GM21717 (cell line): ENCODE data around the gene OR10G8.
"Not testable (repeated sequence)": the region's sequence is repeated elsewhere in the genome, so short reads cannot be mapped to it uniquely, and the experiment has no call there.

Source experiments
- ATAC-seq: cut with Tn5 transposase; IDR thresholded peaks from one replicate; pipeline ENCODE4 v1.9.1; 2021; ENCODE audit warnings: mild to moderate bottlenecking, moderate library complexity; ENCODE audit not compliant: unreplicated experiment

The OR10G8 gene, protein sequence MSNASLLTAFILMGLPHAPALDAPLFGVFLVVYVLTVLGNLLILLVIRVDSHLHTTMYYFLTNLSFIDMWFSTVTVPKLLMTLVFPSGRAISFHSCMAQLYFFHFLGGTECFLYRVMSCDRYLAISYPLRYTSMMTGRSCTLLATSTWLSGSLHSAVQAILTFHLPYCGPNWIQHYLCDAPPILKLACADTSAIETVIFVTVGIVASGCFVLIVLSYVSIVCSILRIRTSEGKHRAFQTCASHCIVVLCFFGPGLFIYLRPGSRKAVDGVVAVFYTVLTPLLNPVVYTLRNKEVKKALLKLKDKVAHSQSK

DNA sequence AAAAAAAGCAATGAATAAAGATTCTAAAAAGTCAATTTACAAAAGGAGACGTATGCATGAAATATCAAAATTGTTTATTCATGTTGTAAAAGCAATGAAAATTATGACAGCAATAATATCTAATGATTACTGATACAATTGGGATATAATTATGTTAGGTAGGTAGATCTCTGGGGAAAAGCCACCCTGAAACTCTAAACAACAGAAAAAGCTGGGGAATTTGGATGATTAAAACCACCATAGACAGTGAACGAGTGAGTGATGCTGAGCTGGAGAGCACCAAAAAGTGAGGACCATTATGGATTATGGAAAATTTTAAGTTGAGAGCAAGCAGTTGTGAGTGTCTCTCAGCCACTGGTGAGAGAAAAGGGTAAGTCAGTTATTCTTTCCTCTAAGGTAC, at the start of gene OR10G8:
OR10G8 (plus strand) TSS at position 301 of the 400 bp plus-strand sequence. CDS start 2,825 bp downstream, outside the sequence.
- no peak for ATAC-seq

DNA sequence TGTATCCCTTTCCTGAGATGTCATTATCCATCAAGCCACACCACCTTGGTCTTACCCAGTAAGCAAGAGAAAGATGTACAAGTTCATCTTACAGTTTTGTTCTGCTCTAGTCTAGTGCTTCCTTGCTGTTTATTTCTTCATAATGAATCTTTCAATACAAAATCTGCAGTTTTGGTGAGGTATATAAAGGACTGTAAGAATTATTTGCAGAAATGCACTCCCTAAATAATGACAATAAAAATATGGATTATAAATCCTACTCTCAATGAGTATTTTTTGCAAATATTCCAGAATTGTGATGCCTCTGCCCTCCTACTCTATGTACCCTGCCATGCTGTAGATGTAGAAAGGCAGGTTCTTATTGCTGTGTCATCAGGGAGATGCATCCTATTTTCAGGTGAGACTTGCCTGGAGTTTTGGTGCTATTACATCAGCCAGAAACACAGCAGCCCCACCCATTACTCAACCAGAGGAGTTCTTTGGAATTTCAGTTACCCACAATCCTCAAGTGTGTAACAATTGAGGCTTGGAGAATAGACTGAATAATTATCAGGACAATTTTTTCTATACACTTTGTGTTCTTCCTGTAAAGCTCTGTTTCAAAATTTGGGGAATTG, 48.8 kb upstream of the OR10G8 start, which contains the start of gene OR10S1:
OR10S1 (minus strand) TSS at position 51 of the 617 bp plus-strand sequence. CDS start 117 bp downstream, outside the sequence.
- no peak for ATAC-seq

DNA sequence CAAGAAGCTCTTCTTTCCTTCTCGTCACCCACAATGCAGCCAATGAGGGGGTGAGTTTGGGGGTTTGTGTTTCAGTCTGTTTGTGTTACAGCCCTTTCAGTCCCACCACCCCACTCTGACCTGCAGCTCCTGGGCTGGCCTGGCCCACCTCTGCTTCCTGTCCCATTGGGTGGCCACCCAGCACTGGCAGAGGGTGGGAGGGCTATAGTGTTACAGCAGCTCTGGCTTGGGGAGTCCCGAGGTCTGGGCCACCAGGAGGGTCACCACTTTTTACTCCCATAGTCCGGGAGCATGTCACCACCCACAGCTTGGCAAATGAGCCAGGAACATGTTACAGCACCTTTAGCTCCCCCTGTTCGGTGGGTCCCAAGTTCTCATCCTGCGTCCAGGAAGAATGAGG, 47.3 kb upstream of the OR10G8 start:
- no peak for ATAC-seq

DNA sequence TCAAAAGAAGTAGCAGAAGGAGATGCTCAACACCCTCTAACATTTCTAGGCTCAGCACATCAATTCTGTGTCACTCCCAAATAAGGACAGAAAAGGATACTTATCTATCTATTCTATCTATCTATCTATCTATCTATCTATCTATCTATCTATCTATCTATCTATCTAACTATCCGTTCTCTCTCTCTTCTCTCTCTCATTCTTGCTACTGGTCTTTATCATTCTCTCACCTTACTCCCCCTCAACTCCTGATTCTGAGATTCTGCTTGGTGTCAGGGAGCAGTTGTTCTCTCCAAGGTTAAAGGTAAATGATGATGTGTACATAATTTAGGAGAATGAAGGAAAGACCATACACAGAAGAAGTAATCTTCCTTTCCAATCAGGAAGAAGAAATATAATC, 31.5 kb upstream of the OR10G8 start, which contains the start of gene OR10G6:
OR10G6 (minus strand) TSS at position 43 of the 400 bp plus-strand sequence; CDS start at position 43, 0 bp downstream.
- ATAC-seq, result no peak

DNA sequence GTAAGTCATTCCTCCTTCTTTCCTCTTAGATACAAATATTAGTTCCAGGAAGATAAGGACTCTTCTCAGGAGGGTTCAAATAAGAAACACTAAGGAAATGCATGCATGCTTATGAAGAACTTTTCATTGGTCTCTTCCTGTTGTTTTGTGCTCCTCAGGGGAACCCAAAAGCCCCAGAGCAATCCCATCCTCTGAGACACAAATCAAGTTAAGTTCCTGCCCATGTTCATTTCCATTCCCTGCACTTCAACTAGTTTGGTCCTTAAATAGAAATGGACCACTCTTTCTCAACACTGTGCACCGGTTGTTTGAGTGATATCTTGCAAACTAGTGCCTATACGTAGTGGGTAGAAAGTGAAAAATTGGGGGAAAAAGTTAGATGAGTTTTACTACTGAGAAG, 13.9 kb upstream of the OR10G8 start, which contains the start of gene OR10G4:
OR10G4 (plus strand) TSS at position 301 of the 400 bp plus-strand sequence. CDS start 2,578 bp downstream, outside the sequence.
- ATAC-seq, result no peak

DNA sequence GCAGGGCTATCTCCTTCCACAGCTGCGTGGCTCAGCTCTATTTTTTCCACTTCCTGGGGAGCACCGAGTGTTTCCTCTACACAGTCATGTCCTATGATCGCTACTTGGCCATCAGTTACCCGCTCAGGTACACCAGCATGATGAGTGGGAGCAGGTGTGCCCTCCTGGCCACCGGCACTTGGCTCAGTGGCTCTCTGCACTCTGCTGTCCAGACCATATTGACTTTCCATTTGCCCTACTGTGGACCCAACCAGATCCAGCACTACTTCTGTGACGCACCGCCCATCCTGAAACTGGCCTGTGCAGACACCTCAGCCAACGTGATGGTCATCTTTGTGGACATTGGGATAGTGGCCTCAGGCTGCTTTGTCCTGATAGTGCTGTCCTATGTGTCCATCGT, 10.8 kb upstream of the OR10G8 start:
- not testable (repeated sequence) for ATAC-seq

DNA sequence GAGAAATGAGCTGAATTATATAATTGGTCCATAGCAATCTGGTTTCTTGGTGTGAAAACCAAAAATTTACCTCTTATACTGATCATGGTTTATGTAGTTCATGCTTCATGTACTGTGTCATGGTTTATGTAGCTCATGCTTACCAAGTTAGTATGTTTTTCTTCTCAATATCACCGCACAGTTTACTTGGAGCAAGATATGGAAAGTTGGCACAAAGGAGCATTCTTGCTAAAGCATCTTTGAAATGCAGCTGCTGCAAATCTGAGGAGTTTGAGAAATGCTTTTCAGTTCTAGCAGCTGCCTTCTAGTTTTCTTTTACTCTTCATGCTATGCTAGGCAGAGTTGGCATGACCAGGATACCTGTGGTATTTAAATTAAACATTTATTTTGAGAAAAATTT, 10.1 kb downstream of the OR10G8 start:
- ATAC-seq, result no peak

DNA sequence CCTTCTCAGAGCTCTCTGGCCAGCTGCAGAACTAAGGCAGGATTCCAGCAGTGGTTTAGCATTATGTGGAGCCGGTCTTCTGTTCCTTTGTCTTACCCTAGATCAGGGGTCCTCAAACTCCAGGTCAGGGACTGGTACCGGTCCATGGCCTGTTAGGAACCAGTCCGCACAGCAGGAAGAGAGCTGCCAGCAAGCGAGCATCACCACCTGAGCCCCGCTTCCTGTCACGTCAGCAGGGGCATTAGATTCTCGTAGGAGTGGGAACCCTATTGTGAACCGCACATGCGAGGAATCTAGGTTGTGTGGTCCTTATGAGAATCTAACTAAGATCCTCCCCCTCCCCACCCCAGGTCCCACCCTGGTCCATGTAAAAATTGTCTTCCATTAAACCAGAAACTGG, 13.0 kb downstream of the OR10G8 start:
- no peak for ATAC-seq

DNA sequence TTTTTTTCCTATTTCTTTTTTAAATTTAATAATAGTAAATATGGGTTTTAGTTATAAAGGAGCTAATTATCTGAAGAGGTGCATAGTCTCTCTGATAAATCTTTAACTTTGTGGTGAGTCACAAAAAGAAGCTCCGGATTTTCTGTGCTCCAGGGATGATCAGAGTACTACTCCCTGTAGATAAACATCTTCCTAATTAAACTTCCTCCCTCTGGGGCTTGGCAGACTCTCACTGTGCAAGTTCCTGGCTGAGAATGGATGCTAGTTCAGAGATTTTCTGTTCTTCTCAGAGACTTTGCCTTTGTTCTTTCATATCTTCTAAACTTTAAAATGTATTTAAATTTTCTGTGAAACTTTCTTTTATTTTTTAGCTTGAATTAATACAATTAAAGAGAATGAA, 14.7 kb downstream of the OR10G8 start, which contains the start of gene OR10G7:
OR10G7 (minus strand) TSS at position 72 of the 400 bp plus-strand sequence. CDS start 2,324 bp downstream, outside the sequence.
- no peak for ATAC-seq

DNA sequence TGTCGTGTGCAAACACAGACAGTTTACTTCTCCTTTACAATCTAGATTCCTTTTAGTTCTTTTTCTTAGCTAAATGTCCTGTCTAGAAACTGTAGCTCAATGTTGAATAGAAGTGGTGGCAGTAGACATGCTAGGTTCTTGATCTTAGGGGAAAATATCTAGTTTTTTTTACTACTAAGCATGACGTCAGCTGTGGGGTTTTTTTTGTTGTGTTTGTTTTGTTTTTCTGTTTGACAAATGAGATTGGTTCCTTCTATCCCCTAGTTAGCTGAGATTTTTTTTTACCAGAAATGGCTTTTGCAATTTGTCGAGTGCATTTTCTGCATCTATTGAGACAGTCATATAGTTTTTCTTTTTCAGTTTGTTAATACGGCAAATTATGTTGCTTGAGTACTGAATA, 16.8 kb downstream of the OR10G8 start:
- no peak for ATAC-seq

DNA sequence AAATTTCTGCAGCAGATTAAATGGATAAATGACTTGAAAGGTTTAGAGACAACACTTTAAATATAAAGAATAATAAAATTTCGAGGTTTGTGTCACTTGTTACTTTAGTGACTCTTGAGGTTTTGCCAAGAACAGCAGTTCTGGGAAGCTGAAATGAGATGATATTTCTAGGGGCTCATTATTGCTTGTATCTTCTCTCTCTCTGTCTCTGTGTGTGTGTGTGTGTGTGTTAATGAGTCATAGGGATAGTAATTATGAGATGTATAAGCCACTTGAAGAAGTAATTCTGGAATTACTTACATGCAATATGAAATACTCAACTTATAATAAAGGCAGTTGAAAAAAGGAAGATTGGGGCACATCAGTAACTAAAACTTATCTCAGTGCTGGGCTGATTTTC, 24.1 kb downstream of the OR10G8 start:
- no peak for ATAC-seq

DNA sequence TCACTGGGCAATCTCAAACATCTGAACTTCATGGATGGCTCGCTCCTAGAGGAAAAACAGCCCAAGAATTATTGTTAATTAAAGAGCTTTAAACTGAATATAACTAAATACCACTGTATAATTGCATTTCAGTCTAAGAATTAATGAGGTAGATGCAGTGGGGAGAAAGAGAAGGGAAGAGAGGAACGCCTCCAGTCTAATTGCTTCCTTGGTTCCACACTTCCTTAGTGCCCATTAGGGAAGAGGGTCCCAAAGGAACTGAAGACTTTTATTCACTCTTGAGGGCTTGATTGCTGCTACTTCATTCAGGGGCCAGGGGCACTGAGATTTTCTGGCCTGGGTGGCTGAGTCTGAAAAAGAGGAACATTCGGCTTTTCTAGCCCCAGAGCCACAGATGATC, 26.4 kb downstream of the OR10G8 start:
- no peak for ATAC-seq

DNA sequence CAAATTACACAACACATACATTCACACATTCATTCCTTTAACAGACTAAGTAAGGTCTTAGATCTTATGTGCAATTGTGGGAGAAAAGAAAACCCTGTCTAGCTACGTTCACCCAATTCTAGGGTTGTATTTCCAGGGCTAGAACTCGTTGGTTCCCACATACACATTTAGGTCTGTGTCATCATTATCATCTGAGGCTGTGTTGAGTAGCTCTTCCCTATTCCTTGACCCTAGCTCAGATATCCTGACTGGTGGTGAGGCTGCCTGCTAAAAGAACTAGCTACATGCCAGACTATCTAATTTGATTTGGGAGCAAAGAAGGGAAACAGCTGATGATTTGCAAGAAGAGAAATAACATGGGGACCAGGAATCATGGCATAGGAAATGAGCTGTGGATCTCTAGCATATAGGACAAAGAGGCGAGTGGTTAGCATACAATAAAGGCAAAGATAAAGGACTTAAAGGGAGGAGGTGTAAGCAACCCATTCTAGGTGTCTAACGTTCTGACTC, 42.1 kb downstream of the OR10G8 start:
- no peak for ATAC-seq

DNA sequence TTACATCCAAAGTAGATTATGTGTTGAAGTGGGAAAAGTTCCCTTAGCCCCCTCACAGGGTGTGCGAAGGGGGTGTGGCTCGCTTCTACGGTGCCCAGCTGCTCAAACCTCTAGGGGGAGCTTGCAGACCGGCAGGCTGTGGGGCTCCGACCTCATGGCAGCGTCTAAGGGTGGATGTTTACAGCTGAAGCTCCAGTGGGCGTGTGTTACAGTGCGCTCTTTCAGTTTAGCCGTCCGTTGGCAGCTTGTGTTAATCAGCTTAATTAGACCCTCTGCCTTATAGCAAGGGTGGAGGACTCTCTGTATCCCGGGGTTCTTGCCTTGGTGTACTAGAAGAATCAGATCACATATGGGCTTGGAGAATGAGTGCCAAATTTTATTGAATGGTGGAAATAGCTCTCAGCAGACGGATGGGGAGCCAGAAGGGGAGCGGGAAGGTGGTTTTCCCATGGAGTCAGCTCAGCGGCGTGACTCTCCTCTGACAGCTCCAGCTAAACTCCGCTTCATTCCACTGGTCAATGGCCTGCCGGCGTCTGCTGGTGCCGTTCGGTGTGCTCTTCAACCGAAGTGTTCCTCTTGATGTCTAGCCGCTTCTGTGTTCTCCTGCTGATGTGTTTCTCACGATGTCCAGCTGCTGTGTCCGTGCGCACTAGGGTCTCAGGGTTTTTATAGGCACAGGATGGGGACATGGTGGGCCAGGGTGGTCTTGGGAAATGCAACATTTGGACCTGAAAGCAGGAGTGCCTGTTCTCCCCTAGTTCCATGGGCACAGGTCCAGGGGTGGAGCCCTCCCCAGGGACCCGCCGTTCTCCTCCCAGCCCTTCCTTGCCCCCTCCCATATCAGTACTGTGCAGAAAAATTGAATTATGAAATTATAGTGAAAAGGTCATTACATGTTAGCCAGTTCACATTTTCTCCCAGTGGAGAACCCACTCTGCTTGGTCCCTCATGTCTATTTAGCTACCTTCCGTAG, 43.1 kb downstream of the OR10G8 start:
- peak; percentile 62 for ATAC-seq

DNA sequence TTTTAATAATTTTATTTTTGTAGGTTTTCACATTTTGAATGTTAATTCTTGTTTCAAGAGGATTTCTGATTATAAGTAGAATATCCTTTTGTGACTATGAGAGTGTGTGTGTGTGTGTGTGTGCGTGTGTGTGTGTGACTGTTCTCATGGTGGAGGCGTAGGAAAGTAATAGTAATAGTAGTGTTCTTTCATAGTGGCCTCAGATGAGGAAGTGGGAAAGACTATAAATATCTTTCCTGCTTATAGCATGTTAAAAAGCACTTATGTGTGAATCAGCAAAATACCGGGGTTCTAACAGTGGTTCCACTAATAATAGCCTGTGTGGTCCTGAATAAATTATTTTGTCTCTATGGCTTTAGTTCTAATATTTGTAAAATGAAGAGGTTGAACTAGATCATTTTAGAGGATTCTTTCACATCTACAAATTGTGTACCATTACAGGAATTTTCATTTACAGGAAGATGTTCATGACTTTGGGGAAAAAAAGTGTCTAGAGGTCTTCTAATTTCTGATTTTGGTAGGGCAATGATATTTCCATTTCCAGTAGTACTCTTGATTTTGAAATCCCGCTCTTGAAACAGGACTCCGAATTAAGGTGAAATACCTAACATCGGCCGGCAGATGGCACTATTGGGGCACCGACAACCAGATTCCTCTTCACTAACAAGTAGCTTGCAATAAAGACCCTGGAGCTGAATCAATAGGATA, 44.5 kb downstream of the OR10G8 start:
- ATAC-seq, result peak; percentile 96

DNA sequence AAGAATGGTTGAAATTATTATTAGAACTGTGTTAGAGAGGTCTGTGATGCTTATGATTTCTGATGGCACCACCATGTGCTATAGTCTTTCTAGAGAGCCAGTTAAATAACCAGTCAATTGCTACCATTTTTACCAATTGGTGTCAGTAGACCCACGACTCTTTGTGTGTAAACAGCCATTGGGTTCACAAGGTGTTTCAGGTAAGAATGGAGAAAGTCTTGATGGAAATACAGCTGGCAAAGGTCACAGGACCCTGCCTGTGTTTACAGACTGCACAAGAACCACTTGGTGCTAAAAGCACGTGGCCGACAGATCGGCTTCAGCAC, 45.0 kb downstream of the OR10G8 start:
- no peak for ATAC-seq

DNA sequence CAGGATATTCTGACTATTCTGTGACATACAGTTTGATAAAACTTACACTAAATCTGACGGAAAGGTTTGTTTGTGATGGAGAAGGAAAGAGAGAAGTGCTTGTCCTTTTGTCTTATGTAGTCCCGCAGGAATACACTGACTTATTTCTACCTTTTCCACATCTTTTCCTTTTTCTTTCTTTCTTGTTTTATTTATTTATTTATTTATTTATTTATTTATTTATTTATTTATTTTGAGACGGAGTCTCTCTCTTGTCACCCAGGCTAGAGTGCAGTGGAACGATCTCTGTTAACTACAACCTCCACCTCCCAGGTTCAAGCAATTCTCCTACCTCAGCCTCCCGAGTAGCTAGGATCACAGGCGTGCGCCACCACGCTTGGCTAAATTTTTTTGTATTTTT, 45.5 kb downstream of the OR10G8 start:
- ATAC-seq, result no peak

DNA sequence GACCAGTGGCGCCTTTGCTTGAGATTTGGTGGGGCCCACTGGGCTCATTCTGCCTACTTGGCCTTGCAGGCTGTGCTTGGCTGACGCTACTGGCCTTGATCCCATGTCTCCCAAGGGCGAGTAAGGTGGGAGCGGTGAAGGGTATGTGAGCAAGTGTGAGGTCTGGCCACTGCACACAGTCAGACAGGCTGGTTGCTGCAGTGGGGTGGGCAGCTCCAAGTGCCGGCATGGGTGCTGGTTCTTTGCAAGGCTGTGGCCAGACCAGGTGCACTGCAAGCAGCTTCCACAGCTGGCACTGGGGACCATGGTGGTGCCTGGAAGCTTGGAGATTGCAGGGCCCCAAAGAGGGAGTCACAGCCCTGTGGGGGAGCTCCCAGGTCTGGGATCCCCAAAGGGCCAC, 48.0 kb downstream of the OR10G8 start:
- ATAC-seq, result no peak

DNA sequence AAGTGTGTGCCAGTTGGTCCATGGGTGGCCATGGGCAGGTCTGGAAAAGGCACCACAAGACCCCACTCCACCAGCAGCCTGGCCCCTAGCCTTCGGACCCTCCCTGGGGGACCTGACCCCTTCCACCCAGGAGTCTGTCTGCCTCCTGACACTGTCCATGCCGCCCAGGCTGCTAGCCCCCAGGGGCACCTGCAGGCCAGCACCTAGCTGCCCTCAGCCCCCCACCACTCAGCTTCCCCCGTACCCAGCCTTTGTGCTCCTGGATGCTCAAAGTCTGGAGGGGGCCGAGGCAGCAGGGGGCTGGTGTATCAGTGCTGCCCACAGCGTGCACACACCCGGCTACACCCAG, 48.9 kb downstream of the OR10G8 start:
- ATAC-seq, result no peak
